HepG2 (cell line): ENCODE measurements around the gene SOX13. TPM values are rescaled to one million over a fixed set of nuclear protein-coding genes. Genes with fewer than 3 reads are reported as not detected.
A peak's percentile ranks its signal among the peaks of the same experiment; 100 is the strongest.

Experiments used
- BORCS8-MEF2B ChIP-seq: sonication (generic); formaldehyde crosslinking; IDR thresholded peaks from 2 replicates; pipeline ENCODE4 v1.8.0; 2022; ENCODE audit warnings: mild to moderate bottlenecking, missing genetic modification reagents
- HIVEP1 ChIP-seq: sonication (generic); formaldehyde crosslinking; IDR thresholded peaks from 2 replicates; pipeline ENCODE4 v1.4.0; 2020; ENCODE audit warnings: mild to moderate bottlenecking, missing genetic modification reagents
- HOXD1 ChIP-seq: sonication (generic); formaldehyde crosslinking; IDR thresholded peaks from 2 replicates; pipeline ENCODE4 v1.5.0; 2020; ENCODE audit warnings: missing genetic modification reagents
- JUNB ChIP-seq: sonication (generic); formaldehyde crosslinking; IDR thresholded peaks from 2 replicates; pipeline ENCODE4 v1.8.0; 2022; ENCODE audit warnings: missing genetic modification reagents, mild to moderate bottlenecking, borderline replicate concordance
- KAT8 ChIP-seq: IDR thresholded peaks from 2 replicates; pipeline ENCODE4 v1.6.1; 2016; ENCODE audit warnings: missing genetic modification reagents, missing compliant biosample characterization
- KDM5A ChIP-seq: fragments of 200-600 bp; sonication (generic); IDR thresholded peaks from 2 replicates; pipeline ENCODE4 v1.7.0; 2018; ENCODE audit warnings: antibody characterized with exemption, mild to moderate bottlenecking, low read length, borderline replicate concordance
- NFKBIZ ChIP-seq: IDR thresholded peaks from 2 replicates; pipeline ENCODE4 v1.6.1; 2018; ENCODE audit warnings: missing genetic modification reagents, missing compliant biosample characterization
- SALL1 ChIP-seq: sonication (generic); formaldehyde crosslinking; IDR thresholded peaks from 2 replicates; pipeline ENCODE4 v1.8.0; 2022; ENCODE audit warnings: mild to moderate bottlenecking, missing genetic modification reagents
- ZFP91 ChIP-seq: sonication (generic); formaldehyde crosslinking; IDR thresholded peaks from 2 replicates; pipeline ENCODE4 v1.9.0; 2022; ENCODE audit warnings: missing genetic modification reagents, mild to moderate bottlenecking, borderline replicate concordance
- ZNF318 ChIP-seq: sonication (generic); formaldehyde crosslinking; IDR thresholded peaks from 2 replicates; pipeline ENCODE4 v1.4.0; 2020; ENCODE audit warnings: mild to moderate bottlenecking, missing genetic modification reagents
- ZNF33B ChIP-seq: sonication (generic); formaldehyde crosslinking; IDR thresholded peaks from 2 replicates; pipeline ENCODE4 v1.5.1; 2020; ENCODE audit warnings: mild to moderate bottlenecking, missing genetic modification reagents
- polyA plus RNA-seq, 8 experiments: library from polyadenylated mRNA; depleted of rRNA in 3 of 8; stranded (reverse) in 7 of 8; unstranded in 1 of 8; fragments of >200 nt; fragmentation: Illumina TruSeq in 4 of 8; extraction: Trizol in 4 of 8; gene quantifications; 2 replicates each; pipeline versions ENCODE4 v1.2.1 to v1.2.3, GENCODE V29; 2011 to 2016; ENCODE audit warnings: low read depth in 4 of 8, missing spikeins in 1 of 8, mixed read lengths in 1 of 8; ENCODE audit not compliant: insufficient read depth in 1 of 8
- total RNA-seq, 5 experiments: library from RNA; depleted of rRNA; stranded (reverse); fragments of >200 nt; fragmentation: Illumina TruSeq; extraction: Trizol; gene quantifications; 2 replicates each; pipeline ENCODE4 v1.2.3, GENCODE V29; 2016; ENCODE audit warnings: low read depth in 1 of 5
- TF ChIP-seq, protein P1 (sequence below): sonication (generic); formaldehyde crosslinking; conservative IDR thresholded peaks from 2 replicates; pipeline ENCODE4 v1.8.0; 2022; ENCODE audit warnings: mild to moderate bottlenecking, moderate library complexity, missing genetic modification reagents
- TF ChIP-seq, protein P2 (sequence below): sonication (generic); formaldehyde crosslinking; IDR thresholded peaks from 2 replicates; pipeline ENCODE4 v1.9.0; 2021; ENCODE audit warnings: missing genetic modification reagents, borderline replicate concordance
- TF ChIP-seq, protein P3 (sequence below): sonication (generic); formaldehyde crosslinking; IDR thresholded peaks from 2 replicates; pipeline ENCODE4 v1.4.0; 2020; ENCODE audit warnings: missing genetic modification reagents

SOX13 gene
- total and polyA plus RNA-seq, 2 of the 13 experiments (the other 11 are each of a cell fraction or from before 2014, with no cell fraction given) = 13.3 to 15.8 TPM

- TF ChIP-seq, protein P1, sequence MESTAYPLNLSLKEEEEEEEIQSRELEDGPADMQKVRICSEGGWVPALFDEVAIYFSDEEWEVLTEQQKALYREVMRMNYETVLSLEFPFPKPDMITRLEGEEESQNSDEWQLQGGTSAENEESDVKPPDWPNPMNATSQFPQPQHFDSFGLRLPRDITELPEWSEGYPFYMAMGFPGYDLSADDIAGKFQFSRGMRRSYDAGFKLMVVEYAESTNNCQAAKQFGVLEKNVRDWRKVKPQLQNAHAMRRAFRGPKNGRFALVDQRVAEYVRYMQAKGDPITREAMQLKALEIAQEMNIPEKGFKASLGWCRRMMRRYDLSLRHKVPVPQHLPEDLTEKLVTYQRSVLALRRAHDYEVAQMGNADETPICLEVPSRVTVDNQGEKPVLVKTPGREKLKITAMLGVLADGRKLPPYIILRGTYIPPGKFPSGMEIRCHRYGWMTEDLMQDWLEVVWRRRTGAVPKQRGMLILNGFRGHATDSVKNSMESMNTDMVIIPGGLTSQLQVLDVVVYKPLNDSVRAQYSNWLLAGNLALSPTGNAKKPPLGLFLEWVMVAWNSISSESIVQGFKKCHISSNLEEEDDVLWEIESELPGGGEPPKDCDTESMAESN (CRISPR knock-in tag) = 0 out of 2 replicates have a peak, but pooled peaks have one; percentile 25
- TF ChIP-seq BORCS8-MEF2B (CRISPR knock-in tag) (no peak), HOXD1 (CRISPR knock-in tag) (no peak), NFKBIZ (CRISPR knock-in tag) (peak; percentile 54; the same call in 1 of the 2 replicates), SALL1 (CRISPR knock-in tag) (peak; percentile 87), HIVEP1 (CRISPR knock-in tag) (no peak), KAT8 (CRISPR knock-in tag) (peak; percentile 73; the same call in 1 of the 2 replicates), ZNF318 (no peak), KDM5A (no peak), ZFP91 (CRISPR knock-in tag) (peak; percentile 55; the same call in 1 of the 2 replicates), JUNB (CRISPR knock-in tag) (no peak), ZNF33B (no peak)
- TF ChIP-seq, protein P2, sequence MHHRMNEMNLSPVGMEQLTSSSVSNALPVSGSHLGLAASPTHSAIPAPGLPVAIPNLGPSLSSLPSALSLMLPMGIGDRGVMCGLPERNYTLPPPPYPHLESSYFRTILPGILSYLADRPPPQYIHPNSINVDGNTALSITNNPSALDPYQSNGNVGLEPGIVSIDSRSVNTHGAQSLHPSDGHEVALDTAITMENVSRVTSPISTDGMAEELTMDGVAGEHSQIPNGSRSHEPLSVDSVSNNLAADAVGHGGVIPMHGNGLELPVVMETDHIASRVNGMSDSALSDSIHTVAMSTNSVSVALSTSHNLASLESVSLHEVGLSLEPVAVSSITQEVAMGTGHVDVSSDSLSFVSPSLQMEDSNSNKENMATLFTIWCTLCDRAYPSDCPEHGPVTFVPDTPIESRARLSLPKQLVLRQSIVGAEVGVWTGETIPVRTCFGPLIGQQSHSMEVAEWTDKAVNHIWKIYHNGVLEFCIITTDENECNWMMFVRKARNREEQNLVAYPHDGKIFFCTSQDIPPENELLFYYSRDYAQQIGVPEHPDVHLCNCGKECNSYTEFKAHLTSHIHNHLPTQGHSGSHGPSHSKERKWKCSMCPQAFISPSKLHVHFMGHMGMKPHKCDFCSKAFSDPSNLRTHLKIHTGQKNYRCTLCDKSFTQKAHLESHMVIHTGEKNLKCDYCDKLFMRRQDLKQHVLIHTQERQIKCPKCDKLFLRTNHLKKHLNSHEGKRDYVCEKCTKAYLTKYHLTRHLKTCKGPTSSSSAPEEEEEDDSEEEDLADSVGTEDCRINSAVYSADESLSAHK (CRISPR knock-in tag) = no peak
- TF ChIP-seq, protein P3, sequence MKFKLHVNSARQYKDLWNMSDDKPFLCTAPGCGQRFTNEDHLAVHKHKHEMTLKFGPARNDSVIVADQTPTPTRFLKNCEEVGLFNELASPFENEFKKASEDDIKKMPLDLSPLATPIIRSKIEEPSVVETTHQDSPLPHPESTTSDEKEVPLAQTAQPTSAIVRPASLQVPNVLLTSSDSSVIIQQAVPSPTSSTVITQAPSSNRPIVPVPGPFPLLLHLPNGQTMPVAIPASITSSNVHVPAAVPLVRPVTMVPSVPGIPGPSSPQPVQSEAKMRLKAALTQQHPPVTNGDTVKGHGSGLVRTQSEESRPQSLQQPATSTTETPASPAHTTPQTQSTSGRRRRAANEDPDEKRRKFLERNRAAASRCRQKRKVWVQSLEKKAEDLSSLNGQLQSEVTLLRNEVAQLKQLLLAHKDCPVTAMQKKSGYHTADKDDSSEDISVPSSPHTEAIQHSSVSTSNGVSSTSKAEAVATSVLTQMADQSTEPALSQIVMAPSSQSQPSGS = peak; percentile 29; the same call in 1 of the 2 replicates
Measured at GRCh38 chr1:204093421-204093717, 20.5 kb downstream of the SOX13 start (continued).
